IPS-20b (cell line): ENCODE data around the gene PEX7.
"Not testable (repeated sequence)": the region's sequence is repeated elsewhere in the genome, so short reads cannot be mapped to it uniquely, and the experiment has no call there.

ENCODE experiments used
- H3K27ac ChIP-seq: one replicate; pipeline ENCODE4 v1.5.1; 2013; ENCODE audit warnings: low read length
- H3K27me3 ChIP-seq: 2 replicates; pipeline ENCODE4 v1.6.1; 2013; ENCODE audit warnings: mild to moderate bottlenecking, low read length, inconsistent platforms; ENCODE audit not compliant: insufficient read depth
- H3K36me3 ChIP-seq: 2 replicates; pipeline ENCODE4 v1.6.1; 2013; ENCODE audit warnings: low read depth, mild to moderate bottlenecking, inconsistent platforms, low read length, moderate library complexity; ENCODE audit not compliant: insufficient read depth
- H3K4me1 ChIP-seq: 2 replicates; pipeline ENCODE4 v1.6.1; 2013; ENCODE audit warnings: mild to moderate bottlenecking, control low read depth, inconsistent platforms, low read length, moderate library complexity; ENCODE audit not compliant: insufficient read depth
- H3K4me3 ChIP-seq: 2 replicates; pipeline ENCODE4 v1.5.1; 2013; ENCODE audit warnings: mild to moderate bottlenecking, low read length, inconsistent platforms
- H3K9ac ChIP-seq: 2 replicates; pipeline ENCODE4 v1.6.1; 2013; ENCODE audit warnings: low read depth, mild to moderate bottlenecking, inconsistent platforms, low read length, moderate library complexity
- H3K9me3 ChIP-seq: 2 replicates; pipeline ENCODE4 v1.6.1; 2013; ENCODE audit warnings: mild to moderate bottlenecking, low read depth, low read length, inconsistent platforms; ENCODE audit not compliant: insufficient read depth

Gene PEX7

GRCh38 chr6:136859430-136859829 is 37.0 kb downstream of the PEX7 start:
- Histone ChIP-seq H3K27me3 (no peaks in the 10 kb centered on the region), H3K4me3 (no peak overlapping the region), H3K36me3 (no peaks in the 10 kb centered on the region; the same call in 1 of the 2 replicates), H3K9ac (no peak overlapping the region), H3K9me3 (no peaks in the 10 kb centered on the region), H3K27ac (no peak overlapping the region), H3K4me1 (no peaks in the 10 kb centered on the region)

DNA sequence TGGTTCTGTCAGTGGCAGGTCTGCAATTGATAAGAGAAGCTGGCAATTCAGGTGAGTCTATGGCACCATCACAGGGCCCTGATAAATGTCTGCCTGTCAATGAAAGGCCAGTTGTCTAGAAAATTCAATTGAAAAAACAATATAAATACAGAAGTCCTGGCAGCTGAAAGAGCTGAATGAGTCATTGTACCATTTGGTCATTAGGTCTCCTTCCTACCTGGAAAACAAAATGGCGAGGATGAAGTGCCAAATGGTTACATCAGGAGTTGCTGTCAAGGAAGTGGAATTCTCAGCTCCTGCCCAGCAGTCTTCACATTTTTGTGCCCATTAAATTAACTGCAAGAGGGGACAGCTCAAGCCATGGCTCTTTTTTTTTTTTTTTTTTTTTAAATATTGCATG is 37.7 kb downstream of the PEX7 start:
- H3K9me3 ChIP-seq: no peaks in the 10 kb centered on the region
- H3K9ac ChIP-seq: no peak overlapping the region
- H3K27me3 ChIP-seq: no peaks in the 10 kb centered on the region
- no peaks in the 10 kb centered on the region; the same call in 1 of the 2 replicates for H3K36me3 ChIP-seq
- no peaks in the 10 kb centered on the region for H3K4me1 ChIP-seq
- no peak overlapping the region for H3K4me3 ChIP-seq
- H3K27ac ChIP-seq: no peak overlapping the region

- H3K9ac ChIP-seq: no peak overlapping the region
- H3K27me3 ChIP-seq: no peaks in the 10 kb centered on the region
- H3K4me3 ChIP-seq: no peak overlapping the region
- no peaks in the 10 kb centered on the region for H3K4me1 ChIP-seq
- H3K27ac ChIP-seq: no peak overlapping the region
- no peaks in the 10 kb centered on the region for H3K36me3 ChIP-seq
- H3K9me3 ChIP-seq: no peaks in the 10 kb centered on the region
Observed at GRCh38 chr6:136862662-136863061, 40.3 kb downstream of the PEX7 start.

GRCh38 chr6:136863752-136864151 is 41.4 kb downstream of the PEX7 start:
- Histone ChIP-seq H3K27ac (no peak overlapping the region), H3K27me3 (no peaks in the 10 kb centered on the region), H3K9ac (no peak overlapping the region), H3K9me3 (no peaks in the 10 kb centered on the region), H3K36me3 (peaks cover 3% of the 10 kb centered on the region; the same call in 1 of the 2 replicates), H3K4me3 (no peak overlapping the region), H3K4me1 (no peaks in the 10 kb centered on the region)

- Histone ChIP-seq H3K36me3 (peaks cover 3% of the 10 kb centered on the region; the same call in 1 of the 2 replicates), H3K27me3 (no peaks in the 10 kb centered on the region), H3K4me1 (no peaks in the 10 kb centered on the region), H3K9ac (no peak overlapping the region), H3K4me3 (no peak overlapping the region), H3K9me3 (no peaks in the 10 kb centered on the region), H3K27ac (no peak overlapping the region)
Observed at GRCh38 chr6:136864676-136865075, 42.3 kb downstream of the PEX7 start.

- no peaks in the 10 kb centered on the region for H3K9me3 ChIP-seq
- no peak overlapping the region for H3K27ac ChIP-seq
- H3K4me1 ChIP-seq: no peaks in the 10 kb centered on the region
- H3K27me3 ChIP-seq: no peaks in the 10 kb centered on the region
- no peak overlapping the region for H3K4me3 ChIP-seq
- peaks cover 7% of the 10 kb centered on the region for H3K36me3 ChIP-seq
- H3K9ac ChIP-seq: no peak overlapping the region
Observed at GRCh38 chr6:136866872-136867416, 44.6 kb downstream of the PEX7 start.

DNA sequence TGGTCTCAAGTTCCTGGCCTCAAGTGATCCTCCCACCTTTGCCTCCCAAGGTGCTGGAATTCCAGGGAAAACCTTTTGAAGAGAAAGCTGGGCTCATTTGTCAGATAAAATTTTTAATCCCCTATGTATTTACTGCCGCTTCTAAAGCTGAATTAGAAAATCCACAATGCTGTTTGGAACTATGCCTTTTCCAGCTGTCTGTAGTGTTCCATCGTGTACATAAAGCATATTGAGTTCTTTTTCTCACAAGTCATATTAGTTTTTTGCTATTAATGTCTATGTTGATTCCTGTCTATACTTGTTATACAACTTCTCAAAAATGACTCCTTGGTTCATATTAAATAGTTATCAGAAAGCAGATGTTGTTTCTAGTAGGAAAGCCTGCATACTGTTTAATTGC is 47.1 kb downstream of the PEX7 start:
- H3K4me1 ChIP-seq: no peaks in the 10 kb centered on the region
- no peak overlapping the region for H3K9ac ChIP-seq
- no peaks in the 10 kb centered on the region for H3K27me3 ChIP-seq
- peaks cover 23% of the 10 kb centered on the region for H3K36me3 ChIP-seq
- no peak overlapping the region for H3K27ac ChIP-seq
- no peak overlapping the region for H3K4me3 ChIP-seq
- peaks cover 14% of the 10 kb centered on the region for H3K9me3 ChIP-seq

GRCh38 chr6:136873748-136874147 is 51.4 kb downstream of the PEX7 start:
- Histone ChIP-seq H3K9me3 (peaks cover 14% of the 10 kb centered on the region), H3K9ac (no peak overlapping the region), H3K27ac (no peak overlapping the region), H3K27me3 (no peaks in the 10 kb centered on the region), H3K4me1 (no peaks in the 10 kb centered on the region), H3K36me3 (peaks cover 20% of the 10 kb centered on the region), H3K4me3 (no peak overlapping the region)

- not testable (repeated sequence) for H3K27me3 ChIP-seq, H3K27ac ChIP-seq, H3K9ac ChIP-seq, H3K4me3 ChIP-seq, H3K4me1 ChIP-seq
- H3K9me3 ChIP-seq: peaks cover 14% of the 10 kb centered on the region
- H3K36me3 ChIP-seq: peaks cover 16% of the 10 kb centered on the region
Observed at GRCh38 chr6:136876469-136876868, 54.1 kb downstream of the PEX7 start.

- H3K27me3 ChIP-seq: no peaks in the 10 kb centered on the region
- no peaks in the 10 kb centered on the region for H3K36me3 ChIP-seq
- no peaks in the 10 kb centered on the region for H3K9me3 ChIP-seq
- no peak overlapping the region for H3K4me3 ChIP-seq
- peaks cover 9% of the 10 kb centered on the region for H3K4me1 ChIP-seq
- no peak overlapping the region for H3K27ac ChIP-seq
- H3K9ac ChIP-seq: no peak overlapping the region
Observed at GRCh38 chr6:136880748-136881460, 58.5 kb downstream of the PEX7 start.

DNA sequence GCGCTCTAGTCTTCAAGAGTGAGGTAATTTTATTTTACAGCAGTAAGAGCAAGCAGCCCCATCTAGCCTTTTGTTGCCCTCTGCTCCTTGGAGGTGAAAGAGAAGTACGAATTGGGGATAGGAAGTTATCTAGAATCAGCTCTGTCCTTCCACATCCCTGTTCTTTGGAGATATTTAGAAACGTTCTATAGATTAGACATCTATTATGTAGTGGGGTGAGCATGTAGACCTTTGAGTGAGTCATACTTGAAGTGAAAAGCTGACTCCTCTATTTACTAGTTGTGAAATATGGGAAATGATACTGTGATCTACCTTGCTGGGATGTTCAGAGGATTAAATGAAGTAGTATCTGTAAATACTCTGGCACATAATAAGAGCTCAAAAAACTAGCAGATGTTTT is 63.7 kb downstream of the PEX7 start:
- H3K27me3 ChIP-seq: no peaks in the 10 kb centered on the region
- no peak overlapping the region for H3K9ac ChIP-seq
- H3K4me3 ChIP-seq: no peak overlapping the region
- no peak overlapping the region for H3K27ac ChIP-seq
- no peaks in the 10 kb centered on the region for H3K36me3 ChIP-seq
- H3K4me1 ChIP-seq: peaks cover 6% of the 10 kb centered on the region
- H3K9me3 ChIP-seq: no peaks in the 10 kb centered on the region

GRCh38 chr6:136887953-136888352 is 65.6 kb downstream of the PEX7 start:
- Histone ChIP-seq H3K27me3 (no peaks in the 10 kb centered on the region), H3K36me3 (no peaks in the 10 kb centered on the region), H3K4me3 (no peak overlapping the region), H3K9ac (no peak overlapping the region), H3K9me3 (no peaks in the 10 kb centered on the region), H3K4me1 (no peaks in the 10 kb centered on the region), H3K27ac (no peak overlapping the region)
